Gastrocnemius medialis (tissue), 4 donors: Measurements from ENCODE around the gene PDE4D. TPM values are rescaled to one million over a fixed set of nuclear protein-coding genes. Genes with fewer than 3 reads are reported as not detected.
A peak's percentile ranks its signal among the peaks of the same experiment; 100 is the strongest.

Experiments used
- ATAC-seq, 2 donors: fragments of 150-250 bp; one replicate each; pipeline ENCODE4 v1.9.1; 2016
- DNase-seq, 2 donors: peaks; one replicate each; pipeline ENCODE4 v3.0.0-alpha.2; 2019
- H3K27ac ChIP-seq, 4 donors: fragments of 200-600 bp; sonication (generic); 1 replicate in 1 of 4; 2 replicates in 3 of 4; pipeline ENCODE4 v1.5.1; 2016 to 2018; ENCODE audit warnings: mild to moderate bottlenecking in 2 of 4, moderate library complexity in 1 of 4
- H3K27me3 ChIP-seq, 3 donors: fragments of 200-600 bp; sonication (generic) in 2 of 3; 1 replicate in 1 of 3; 2 replicates in 2 of 3; pipeline versions ENCODE4 v1.5.1 to v1.6.0; 2016 to 2019; ENCODE audit warnings: mild to moderate bottlenecking in 1 of 3, moderate library complexity in 1 of 3
- H3K36me3 ChIP-seq, 2 donors: fragments of 200-600 bp; sonication (generic) in 1 of 2; one replicate each; pipeline ENCODE4 v1.5.1; 2017 to 2018
- H3K4me1 ChIP-seq, 2 donors: fragments of 200-600 bp; sonication (generic) in 1 of 2; one replicate each; pipeline ENCODE4 v1.5.1; 2016 to 2017; ENCODE audit warnings: mild to moderate bottlenecking in 2 of 2
- H3K4me3 ChIP-seq, 4 donors: fragments of 200-600 bp; sonication (generic) in 3 of 4; 1 replicate in 1 of 4; 2 replicates in 3 of 4; pipeline ENCODE4 v1.5.1; 2016 to 2019; ENCODE audit warnings: mild to moderate bottlenecking in 2 of 4
- H3K9me3 ChIP-seq, 3 donors: fragments of 200-600 bp; sonication (generic) in 2 of 3; 1 replicate in 1 of 3; 2 replicates in 2 of 3; pipeline ENCODE4 v1.5.1; 2016 to 2019
- CTCF ChIP-seq, 5 experiments: fragments of 450-650 bp in 3 of 5; fragments of 200-600 bp in 2 of 5; sonication (generic) in 2 of 5; IDR thresholded peaks in 4 of 5; conservative IDR thresholded peaks in 1 of 5; 1 replicate in 4 of 5; 2 replicates in 1 of 5; pipeline ENCODE4 v1.5.1; 2016 to 2019; ENCODE audit warnings: antibody characterized with exemption in 5 of 5, mild to moderate bottlenecking in 3 of 5, moderate library complexity in 3 of 5
- POLR2A ChIP-seq, 2 donors: fragments of 450-650 bp; IDR thresholded peaks; one replicate each; pipeline ENCODE4 v1.6.1; 2017; ENCODE audit warnings: antibody characterized with exemption in 2 of 2, mild to moderate bottlenecking in 2 of 2, moderate library complexity in 2 of 2
- in situ Hi-C, 4 donors: fragments of 200-750 bp; cut with MboI; loops; one replicate each; pipeline versions ENCODE4 v1.15.0 to v1.8.0; 2017; ENCODE audit warnings: low sequenced_read_pairs in 4 of 4
- intact Hi-C: fragments of 100-400 bp; cut with DNase I; formaldehyde crosslinking; loops from one replicate; pipeline ENCODE4 v1.15.1; 2023; ENCODE audit warnings: low total_unique reads
- total RNA-seq, 4 donors: library from RNA; depleted of rRNA; stranded (reverse); fragments of >200 nt; gene quantifications; one replicate each; pipeline versions ENCODE4 v1.1.0 to v1.2.3, GENCODE V29; 2016

Gene PDE4D
- total RNA-seq, 4 donors from 2014 or later: 133 to 223 (median 185) TPM

GRCh38 chr5:59079622-59080620 is 813.6 kb downstream of the PDE4D start:
- peak overlapping the region in 3 of 4 donors; percentile 9 to 28 (median 23) for H3K27ac ChIP-seq
- no peak overlapping the region for H3K4me3 ChIP-seq
- intact Hi-C loops (no loop called here), in situ Hi-C loops (no loop called here)
- peaks cover 15 to 24% of the 10 kb centered on the region in 2 donors for H3K4me1 ChIP-seq
- TF ChIP-seq CTCF (IDR thresholded peaks at IDR 0.05 in 4 of 5, conservative IDR thresholded peaks at IDR 0.05 in 1 of 5): no peak
- no peak for TF ChIP-seq POLR2A (IDR thresholded peaks at IDR 0.05)
- H3K36me3 ChIP-seq: no peaks in the 10 kb centered on the region
- H3K27me3 ChIP-seq: no peaks in the 10 kb centered on the region
- no peaks in the 10 kb centered on the region for H3K9me3 ChIP-seq
- ATAC-seq (peak; percentile 78 to 79), DNase-seq (no peak)

- intact Hi-C loops: no loop called here
- TF ChIP-seq CTCF (IDR thresholded peaks at IDR 0.05 in 4 of 5, conservative IDR thresholded peaks at IDR 0.05 in 1 of 5): no peak
- no peak for TF ChIP-seq POLR2A (IDR thresholded peaks at IDR 0.05)
- DNase-seq (no peak), ATAC-seq (no peak)
- H3K9me3 ChIP-seq: no peaks in the 10 kb centered on the region
- H3K27ac ChIP-seq: no peak overlapping the region
- no peak overlapping the region for H3K4me3 ChIP-seq
- peaks cover 5 to 11% of the 10 kb centered on the region in 2 donors for H3K4me1 ChIP-seq
- H3K27me3 ChIP-seq: no peaks in the 10 kb centered on the region
- in situ Hi-C loops: no loop called here
- H3K36me3 ChIP-seq: no peaks in the 10 kb centered on the region
Observed at GRCh38 chr5:59071755-59072549, 821.6 kb downstream of the PDE4D start.

- ATAC-seq: peak; percentile 84 to 86
- TF ChIP-seq POLR2A (IDR thresholded peaks at IDR 0.05) (no peak), CTCF (IDR thresholded peaks at IDR 0.05 in 4 of 5, conservative IDR thresholded peaks at IDR 0.05 in 1 of 5) (no peak)
- H3K27ac ChIP-seq: peak overlapping the region in 2 of 4 donors; percentile 0 to 32
- peaks cover 6 to 13% of the 10 kb centered on the region in 2 donors for H3K4me1 ChIP-seq
- H3K4me3 ChIP-seq: no peak overlapping the region
- DNase-seq: peak; percentile 28 to 47
- no peaks in the 10 kb centered on the region for H3K9me3 ChIP-seq
- in situ Hi-C loops: no loop called here
- intact Hi-C loops: loop anchor here (2.0 kb wide), 1 partner anchor 31 kb away; no protein-coding TSS in a partner anchor
- H3K27me3 ChIP-seq: no peaks in the 10 kb centered on the region
- no peaks in the 10 kb centered on the region for H3K36me3 ChIP-seq
Observed at GRCh38 chr5:59069438-59070079, 824.0 kb downstream of the PDE4D start.

- DNase-seq (no peak), ATAC-seq (no peak)
- no peaks in the 10 kb centered on the region for H3K9me3 ChIP-seq
- in situ Hi-C loops (no loop called here), intact Hi-C loops (loop anchor here (2.0 kb wide), 1 partner anchor 29 kb away; no protein-coding TSS in a partner anchor)
- peaks cover 17 to 22% of the 10 kb centered on the region in 2 donors for H3K4me1 ChIP-seq
- TF ChIP-seq CTCF (IDR thresholded peaks at IDR 0.05 in 4 of 5, conservative IDR thresholded peaks at IDR 0.05 in 1 of 5): no peak
- peak overlapping the region in 2 of 4 donors; percentile 0 to 36 for H3K27ac ChIP-seq
- H3K36me3 ChIP-seq: no peaks in the 10 kb centered on the region
- no peaks in the 10 kb centered on the region for H3K27me3 ChIP-seq
- no peak overlapping the region for H3K4me3 ChIP-seq
Observed at GRCh38 chr5:59067956-59068656, 825.4 kb downstream of the PDE4D start.
